Choroid plexus epithelial cell (primary cell): ENCODE measurements around the gene IFNL3.

Source experiments
- DNase-seq: peaks from one replicate; pipeline ENCODE4 v3.0.0-alpha.2; 2010; ENCODE audit warnings: low read depth
- H3K4me3 ChIP-seq: 2 replicates; pipeline ENCODE4 v1.5.1; 2011; ENCODE audit warnings: low read depth, mild to moderate bottlenecking, control low read depth, low read length, moderate library complexity
- CTCF ChIP-seq: conservative IDR thresholded peaks from 2 replicates; pipeline ENCODE4 v1.5.1; 2011; ENCODE audit warnings: low read depth, mild to moderate bottlenecking, control low read depth, inconsistent platforms, low read length, moderate library complexity

Gene IFNL3

GRCh38 chr19:39195755-39196154 lies 49.1 kb downstream of the IFNL3 start:
- no peak for DNase-seq
- H3K4me3 ChIP-seq = no peak overlapping the region

GRCh38 chr19:39194832-39195542 lies 49.8 kb downstream of the IFNL3 start:
- no peak overlapping the region for H3K4me3 ChIP-seq
- DNase-seq = no peak
- TF ChIP-seq CTCF = no peak

More at GRCh38 chr19:39195755-39196154, 49.1 kb downstream of the IFNL3 start:
- TF ChIP-seq CTCF = no peak

- no peak for TF ChIP-seq CTCF
- DNase-seq = peak; percentile 31
- no peak overlapping the region for H3K4me3 ChIP-seq
Observed at GRCh38 chr19:39193803-39194202, 51.0 kb downstream of the IFNL3 start.
